GM12878 (cell line): ENCODE measurements around the gene UBE2J2. TPM values are rescaled to one million over a fixed set of nuclear protein-coding genes. Genes with fewer than 3 reads are reported as not detected.

Source experiments
- ATAC-seq: fragments of 200-7000 bp; cut with Tn5 transposase; 3 replicates; pipeline ENCODE4 v1.9.1; 2020; ENCODE audit warnings: mild to moderate bottlenecking, moderate library complexity
- BruUV-seq: library from RNA; stranded (reverse); fragments of 400-500 nt; replicated peaks from 2 replicates; lab custom pipeline; 2021; lab: Mats Ljungman, UMichigan
- CTCF ChIA-PET: fragments of 300-600 bp; sonication (Branson Sonifier 250); formaldehyde crosslinking; extraction: SDS; loops from one replicate; lab custom pipeline; 2021; ENCODE audit warnings: inconsistent platforms; lab: Yijun Ruan, JAX
- POLR2A ChIA-PET: fragments of 350-600 bp; formaldehyde crosslinking; extraction: SDS; loops from one replicate; lab custom pipeline; 2021; ENCODE audit warnings: inconsistent platforms; lab: Charles Lee
- RAD21 ChIA-PET: fragments of 300-600 bp; sonication (Branson Sonifier 250); formaldehyde crosslinking; loops from one replicate; lab custom pipeline; 2023; ENCODE audit warnings: antibody characterized with exemption; ENCODE audit not compliant: unreplicated experiment; lab: Charles Lee
- SMC1A ChIA-PET: fragments of 300-600 bp; sonication (Branson Sonifier 250); formaldehyde crosslinking; loops from one replicate; lab custom pipeline; 2023; ENCODE audit not compliant: unreplicated experiment, uncharacterized antibody; lab: Charles Lee
- DNase-seq: peaks from one replicate; pipeline ENCODE4 v3.0.0-alpha.2; 2011; ENCODE audit warnings: low read depth, low spot score
- FAIRE-seq: peaks from 3 replicates; lab custom pipeline; 2011; peaks lifted over from hg19 to GRCh38; lab: Jason Lieb, UNC
- H2AFZ ChIP-seq: 2 replicates; pipeline ENCODE4 v1.6.0; 2011; ENCODE audit warnings: low read depth, low read length, control low read depth; ENCODE audit not compliant: control insufficient read depth
- H3K27ac ChIP-seq: 2 replicates; pipeline ENCODE4 v1.5.1; 2011; ENCODE audit warnings: control low read depth; ENCODE audit not compliant: control insufficient read depth, insufficient read depth
- H3K27me3 ChIP-seq, 2 experiments: replicated peaks in 1 of 2; 2 replicates each; pipeline versions ENCODE4 v1.6.0 to v1.6.1; 2011; ENCODE audit warnings: low read length in 1 of 2; ENCODE audit not compliant: control insufficient read depth in 2 of 2, insufficient read depth in 2 of 2
- H3K36me3 ChIP-seq, 2 experiments: 2 replicates each; pipeline ENCODE4 v1.5.1; 2011; ENCODE audit warnings: low read length in 1 of 2; ENCODE audit not compliant: control insufficient read depth in 2 of 2, insufficient read depth in 2 of 2
- H3K4me1 ChIP-seq: 2 replicates; pipeline ENCODE4 v1.6.1; 2011; ENCODE audit warnings: mild to moderate bottlenecking, low read length, moderate library complexity, mixed read lengths; ENCODE audit not compliant: control insufficient read depth, insufficient read depth
- H3K4me2 ChIP-seq: 2 replicates; pipeline ENCODE4 v1.6.0; 2011; ENCODE audit warnings: control low read depth; ENCODE audit not compliant: control insufficient read depth, insufficient read depth
- H3K4me3 ChIP-seq: fragments of 200-600 bp; sonication (generic); 2 replicates; pipeline ENCODE4 v1.5.1; 2016
- H3K79me2 ChIP-seq: 2 replicates; pipeline ENCODE4 v1.6.0; 2011; ENCODE audit warnings: low read length; ENCODE audit not compliant: control insufficient read depth, insufficient read depth
- H3K9ac ChIP-seq: 2 replicates; pipeline ENCODE4 v1.8.0; 2011; ENCODE audit warnings: low read length, control low read depth, mixed read lengths; ENCODE audit not compliant: control insufficient read depth, insufficient read depth
- H3K9me3 ChIP-seq: replicated peaks from 3 replicates; pipeline ENCODE4 v1.5.1; 2011; ENCODE audit warnings: mild to moderate bottlenecking, low read length; ENCODE audit not compliant: control insufficient read depth, insufficient read depth
- H4K20me1 ChIP-seq: 2 replicates; pipeline ENCODE4 v1.6.0; 2011; ENCODE audit not compliant: control insufficient read depth, insufficient read depth
- CEBPB ChIP-seq, 2 experiments: fragments of 150-350 bp in 1 of 2; IDR thresholded peaks; 2 replicates each; pipeline ENCODE4 v1.6.1; 2012 to 2014; ENCODE audit warnings: low read depth in 2 of 2, low read length in 2 of 2, borderline replicate concordance in 1 of 2, inconsistent platforms in 1 of 2
- JUND ChIP-seq: IDR thresholded peaks from 2 replicates; pipeline ENCODE4 v1.6.1; 2012; ENCODE audit warnings: low read depth, mild to moderate bottlenecking, low read length, improper control_type of control experiment, moderate library complexity
- KLF5 ChIP-seq: fragments of 450-650 bp; IDR thresholded peaks from 2 replicates; pipeline ENCODE4 v1.6.1; 2014; ENCODE audit warnings: mild to moderate bottlenecking; ENCODE audit not compliant: partially characterized antibody
- MXI1 ChIP-seq: fragments of 150-350 bp; IDR thresholded peaks from 2 replicates; pipeline ENCODE4 v1.6.1; 2011; ENCODE audit warnings: low read depth, mild to moderate bottlenecking, inconsistent platforms, low read length, improper control_type of control experiment
- NFIC ChIP-seq: IDR thresholded peaks from 2 replicates; pipeline ENCODE4 v1.6.1; 2012; ENCODE audit warnings: low read depth, mild to moderate bottlenecking, inconsistent platforms, low read length, moderate library complexity
- NR2C1 ChIP-seq: fragments of 450-650 bp; IDR thresholded peaks from 2 replicates; pipeline ENCODE4 v1.6.1; 2017; ENCODE audit warnings: antibody characterized with exemption, mild to moderate bottlenecking, moderate library complexity
- POLR2A ChIP-seq: IDR thresholded peaks from 2 replicates; pipeline ENCODE4 v1.6.1; 2011; ENCODE audit warnings: low read depth, mild to moderate bottlenecking, low read length
- SIX5 ChIP-seq: IDR thresholded peaks from 2 replicates; pipeline ENCODE4 v1.6.1; 2011; ENCODE audit warnings: mild to moderate bottlenecking, low read depth, low read length, moderate library complexity; ENCODE audit not compliant: severe bottlenecking
- SMARCA5 ChIP-seq: fragments of 450-650 bp; IDR thresholded peaks from 2 replicates; pipeline ENCODE4 v1.6.1; 2017; ENCODE audit warnings: mild to moderate bottlenecking
- SREBF2 ChIP-seq: IDR thresholded peaks from 2 replicates; pipeline ENCODE4 v1.6.1; 2012; ENCODE audit warnings: mild to moderate bottlenecking, low read length
- TAF1 ChIP-seq: IDR thresholded peaks from 2 replicates; pipeline ENCODE4 v1.6.1; 2011; ENCODE audit warnings: mild to moderate bottlenecking, low read depth, low read length, borderline replicate concordance
- ZBED1 ChIP-seq: IDR thresholded peaks from 2 replicates; pipeline ENCODE4 v1.6.1; 2016; ENCODE audit warnings: borderline replicate concordance
- WGBS: methylation state at CpG from one replicate; pipeline ENCODE4 v1.1.6; 2016; ENCODE audit warnings: low lambda C conversion rate; ENCODE audit not compliant: insufficient replicate concordance, insufficient coverage; ENCODE audit errors: missing lambda C conversion rate; 5-methylcytosine and 5-hydroxymethylcytosine counted together
- in situ Hi-C: fragments of 300-500 bp; cut with MboI; formaldehyde crosslinking; loops from 9 replicates; pipeline ENCODE4 v1.14.3; 2018; ENCODE audit warnings: mixed read lengths
- intact Hi-C: fragments of 100-400 bp; cut with micrococcal nuclease; formaldehyde crosslinking; loops from one replicate; pipeline ENCODE4 v1.14.2; 2022; ENCODE audit not compliant: unreplicated experiment
- polyA plus RNA-seq, 11 experiments: library from polyadenylated mRNA; depleted of rRNA in 4 of 11; unstranded in 6 of 11; stranded (reverse) in 5 of 11; fragments of >200 nt; fragmentation: Nextera tagmentation in 4 of 11; fragmentation: Illumina TruSeq in 1 of 11; extraction: Ambion mirVana in 4 of 11; extraction: Trizol in 1 of 11; gene quantifications; 1 replicate in 1 of 11; 2 replicates in 10 of 11; pipeline versions ENCODE4 v1.2.1 to v1.2.3, GENCODE V29; 2011 to 2016; ENCODE audit warnings: inconsistent platforms in 2 of 11, missing spikeins in 2 of 11, low read depth in 1 of 11
- total RNA-seq, 4 experiments: library from RNA; depleted of rRNA in 3 of 4; stranded (reverse); fragments of >200 nt in 3 of 4; fragmentation: Illumina TruSeq in 1 of 4; extraction: Trizol in 1 of 4; gene quantifications; 2 replicates each; pipeline versions ENCODE4 v1.2.1 to v1.2.3, GENCODE V29; 2013 to 2021
- TF ChIP-seq, protein P1 (sequence below): fragments of 450-650 bp; IDR thresholded peaks from 2 replicates; pipeline ENCODE4 v1.6.1; 2017; ENCODE audit warnings: antibody characterized with exemption, mild to moderate bottlenecking, moderate library complexity
- TF ChIP-seq, protein P2 (sequence below): fragments of 450-650 bp; formaldehyde crosslinking; IDR thresholded peaks from 2 replicates; pipeline ENCODE4 v1.5.0; 2022; ENCODE audit warnings: mild to moderate bottlenecking, missing genetic modification characterization
- TF ChIP-seq, protein P3 (sequence below): fragments of 450-650 bp; IDR thresholded peaks from 2 replicates; pipeline ENCODE4 v1.6.1; 2014; ENCODE audit warnings: mild to moderate bottlenecking

UBE2J2 gene
- total and polyA plus RNA-seq, 10 of the 15 experiments (the other 5 are each of a cell fraction or from before 2014, with no cell fraction given) = 0.72 to 70.5 (median 49.2) TPM

DNA sequence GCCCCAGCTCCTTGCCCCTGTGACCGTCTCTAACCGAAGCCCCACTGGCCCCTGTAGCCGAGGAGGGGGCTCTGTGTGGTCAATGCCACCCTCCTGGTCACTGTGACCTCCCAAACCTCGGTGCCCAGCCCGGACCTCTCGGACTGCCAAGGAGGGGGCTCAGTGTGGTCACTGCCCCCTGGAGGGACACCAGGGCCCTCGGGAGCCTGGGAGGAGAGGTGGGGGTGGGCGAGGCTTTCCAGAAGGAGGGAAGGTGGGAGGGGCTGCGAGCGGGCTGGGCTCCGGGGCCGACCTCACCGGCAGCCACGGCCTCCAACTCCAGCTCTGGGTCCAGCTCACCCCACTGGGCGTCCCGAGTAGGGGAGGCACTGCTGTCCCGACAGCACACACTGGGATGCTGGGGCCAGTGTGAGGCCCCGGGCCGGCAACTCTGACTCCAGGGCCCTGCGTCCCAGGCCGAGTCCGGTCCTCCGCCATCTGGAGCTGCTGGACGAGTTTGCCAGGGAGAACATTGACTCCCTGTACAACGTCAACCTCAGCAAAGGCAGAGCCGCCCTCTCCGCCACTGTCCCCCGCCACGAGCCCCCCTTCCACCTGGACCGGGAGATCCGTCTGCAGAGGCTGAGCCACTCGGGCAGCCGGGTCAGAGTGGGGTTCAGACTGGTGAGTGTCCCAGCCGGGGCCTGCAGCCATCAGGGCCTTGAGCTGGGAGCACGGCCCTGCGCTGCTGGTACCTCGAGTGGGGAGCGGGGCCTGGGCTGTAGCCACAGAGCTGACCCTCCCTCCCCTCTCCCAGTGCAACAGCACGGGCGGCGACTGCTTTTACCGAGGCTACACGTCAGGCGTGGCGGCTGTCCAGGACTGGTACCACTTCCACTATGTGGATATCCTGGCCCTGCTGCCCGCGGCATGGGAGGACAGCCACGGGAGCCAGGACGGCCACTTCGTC lies 12.9 kb upstream of the UBE2J2 start:
- H3K9ac ChIP-seq = no peak overlapping the region
- H3K4me1 ChIP-seq = no peaks in the 10 kb centered on the region
- RAD21 ChIA-PET = interaction anchor here (0.8 kb wide), 1 partner anchor 254 kb away, joined by 3 read pairs; no protein-coding TSS in a partner anchor
- POLR2A ChIA-PET = no interaction called here
- no peaks in the 10 kb centered on the region for H4K20me1 ChIP-seq
- no peak overlapping the region for H3K27ac ChIP-seq
- ATAC-seq = no peak
- intact Hi-C loops = no loop called here
- H3K79me2 ChIP-seq = no peaks in the 10 kb centered on the region
- H3K9me3 ChIP-seq = no peaks in the 10 kb centered on the region
- no peak overlapping the region for H3K4me2 ChIP-seq
- DNase-seq = no peak
- FAIRE-seq = no peak
- no TSS peak for BruUV-seq
- no peak overlapping the region for H2AFZ ChIP-seq
- H3K27me3 ChIP-seq = no peaks in the 10 kb centered on the region
- in situ Hi-C loops = no loop called here
- no peaks in the 10 kb centered on the region for H3K36me3 ChIP-seq
- no peak overlapping the region for H3K4me3 ChIP-seq
- CTCF ChIA-PET = interaction anchor here (1.2 to 2.5 kb wide), 2 partner anchors 161 to 164 kb away, joined by 3 to 12 read pairs; no protein-coding TSS in a partner anchor
- SMC1A ChIA-PET = no interaction called here
- WGBS = 66% methylated on average over 42 of the region's 50 CpGs
- TF ChIP-seq KLF5 (no peak), JUND (no peak), ZBED1 (no peak), MXI1 (no peak), SREBF2 (no peak), SIX5 (no peak), TAF1 (no peak), SMARCA5 (no peak), POLR2A (no peak), CEBPB (IDR thresholded peaks at IDR 0.05; ENCODE audit: borderline replicate concordance in 1 of 2, low read depth in 2 of 2, low read length in 2 of 2) (no peak), NR2C1 (no peak), NFIC (no peak)
- TF ChIP-seq, protein P1, sequence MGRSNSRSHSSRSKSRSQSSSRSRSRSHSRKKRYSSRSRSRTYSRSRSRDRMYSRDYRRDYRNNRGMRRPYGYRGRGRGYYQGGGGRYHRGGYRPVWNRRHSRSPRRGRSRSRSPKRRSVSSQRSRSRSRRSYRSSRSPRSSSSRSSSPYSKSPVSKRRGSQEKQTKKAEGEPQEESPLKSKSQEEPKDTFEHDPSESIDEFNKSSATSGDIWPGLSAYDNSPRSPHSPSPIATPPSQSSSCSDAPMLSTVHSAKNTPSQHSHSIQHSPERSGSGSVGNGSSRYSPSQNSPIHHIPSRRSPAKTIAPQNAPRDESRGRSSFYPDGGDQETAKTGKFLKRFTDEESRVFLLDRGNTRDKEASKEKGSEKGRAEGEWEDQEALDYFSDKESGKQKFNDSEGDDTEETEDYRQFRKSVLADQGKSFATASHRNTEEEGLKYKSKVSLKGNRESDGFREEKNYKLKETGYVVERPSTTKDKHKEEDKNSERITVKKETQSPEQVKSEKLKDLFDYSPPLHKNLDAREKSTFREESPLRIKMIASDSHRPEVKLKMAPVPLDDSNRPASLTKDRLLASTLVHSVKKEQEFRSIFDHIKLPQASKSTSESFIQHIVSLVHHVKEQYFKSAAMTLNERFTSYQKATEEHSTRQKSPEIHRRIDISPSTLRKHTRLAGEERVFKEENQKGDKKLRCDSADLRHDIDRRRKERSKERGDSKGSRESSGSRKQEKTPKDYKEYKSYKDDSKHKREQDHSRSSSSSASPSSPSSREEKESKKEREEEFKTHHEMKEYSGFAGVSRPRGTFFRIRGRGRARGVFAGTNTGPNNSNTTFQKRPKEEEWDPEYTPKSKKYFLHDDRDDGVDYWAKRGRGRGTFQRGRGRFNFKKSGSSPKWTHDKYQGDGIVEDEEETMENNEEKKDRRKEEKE = no peak
- TF ChIP-seq, protein P2, sequence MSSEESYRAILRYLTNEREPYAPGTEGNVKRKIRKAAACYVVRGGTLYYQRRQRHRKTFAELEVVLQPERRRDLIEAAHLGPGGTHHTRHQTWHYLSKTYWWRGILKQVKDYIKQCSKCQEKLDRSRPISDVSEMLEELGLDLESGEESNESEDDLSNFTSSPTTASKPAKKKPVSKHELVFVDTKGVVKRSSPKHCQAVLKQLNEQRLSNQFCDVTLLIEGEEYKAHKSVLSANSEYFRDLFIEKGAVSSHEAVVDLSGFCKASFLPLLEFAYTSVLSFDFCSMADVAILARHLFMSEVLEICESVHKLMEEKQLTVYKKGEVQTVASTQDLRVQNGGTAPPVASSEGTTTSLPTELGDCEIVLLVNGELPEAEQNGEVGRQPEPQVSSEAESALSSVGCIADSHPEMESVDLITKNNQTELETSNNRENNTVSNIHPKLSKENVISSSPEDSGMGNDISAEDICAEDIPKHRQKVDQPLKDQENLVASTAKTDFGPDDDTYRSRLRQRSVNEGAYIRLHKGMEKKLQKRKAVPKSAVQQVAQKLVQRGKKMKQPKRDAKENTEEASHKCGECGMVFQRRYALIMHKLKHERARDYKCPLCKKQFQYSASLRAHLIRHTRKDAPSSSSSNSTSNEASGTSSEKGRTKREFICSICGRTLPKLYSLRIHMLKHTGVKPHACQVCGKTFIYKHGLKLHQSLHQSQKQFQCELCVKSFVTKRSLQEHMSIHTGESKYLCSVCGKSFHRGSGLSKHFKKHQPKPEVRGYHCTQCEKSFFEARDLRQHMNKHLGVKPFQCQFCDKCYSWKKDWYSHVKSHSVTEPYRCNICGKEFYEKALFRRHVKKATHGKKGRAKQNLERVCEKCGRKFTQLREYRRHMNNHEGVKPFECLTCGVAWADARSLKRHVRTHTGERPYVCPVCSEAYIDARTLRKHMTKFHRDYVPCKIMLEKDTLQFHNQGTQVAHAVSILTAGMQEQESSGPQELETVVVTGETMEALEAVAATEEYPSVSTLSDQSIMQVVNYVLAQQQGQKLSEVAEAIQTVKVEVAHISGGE (CRISPR knock-in tag) = no peak
- TF ChIP-seq, protein P3, sequence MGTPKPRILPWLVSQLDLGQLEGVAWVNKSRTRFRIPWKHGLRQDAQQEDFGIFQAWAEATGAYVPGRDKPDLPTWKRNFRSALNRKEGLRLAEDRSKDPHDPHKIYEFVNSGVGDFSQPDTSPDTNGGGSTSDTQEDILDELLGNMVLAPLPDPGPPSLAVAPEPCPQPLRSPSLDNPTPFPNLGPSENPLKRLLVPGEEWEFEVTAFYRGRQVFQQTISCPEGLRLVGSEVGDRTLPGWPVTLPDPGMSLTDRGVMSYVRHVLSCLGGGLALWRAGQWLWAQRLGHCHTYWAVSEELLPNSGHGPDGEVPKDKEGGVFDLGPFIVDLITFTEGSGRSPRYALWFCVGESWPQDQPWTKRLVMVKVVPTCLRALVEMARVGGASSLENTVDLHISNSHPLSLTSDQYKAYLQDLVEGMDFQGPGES = no peak
